Endothelial cell of umbilical vein (primary cell): Measurements from ENCODE around the gene KRT23. TPM values are rescaled to one million over a fixed set of nuclear protein-coding genes. Genes with fewer than 3 reads are reported as not detected.

Source experiments
- BruUV-seq: library from RNA; stranded (reverse); fragments of 400-500 nt; replicated peaks from 2 replicates; lab custom pipeline; 2021; lab: Mats Ljungman, UMichigan
- CTCF ChIA-PET: fragments of 300-600, 350-600 bp; sonication (Branson Sonifier 250); formaldehyde crosslinking; loops from one replicate; lab custom pipeline; 2021; ENCODE audit warnings: antibody characterized with exemption, inconsistent platforms; lab: Charles Lee
- POLR2A ChIA-PET: fragments of 300-600, 350-600 bp; sonication (Branson Sonifier 250); formaldehyde crosslinking; loops from one replicate; lab custom pipeline; 2021; ENCODE audit warnings: antibody characterized with exemption, inconsistent platforms; lab: Charles Lee
- DNase-seq: peaks from one replicate; pipeline ENCODE4 v3.0.0-alpha.2; 2011; ENCODE audit warnings: low read depth, low spot score
- FAIRE-seq: peaks from 2 replicates; lab custom pipeline; 2011; peaks lifted over from hg19 to GRCh38; lab: Jason Lieb, UNC
- H2AFZ ChIP-seq: 2 replicates; pipeline ENCODE4 v1.6.0; 2012; ENCODE audit warnings: low read depth, low read length, control low read depth, inconsistent platforms
- H3K27ac ChIP-seq: 2 replicates; pipeline ENCODE4 v1.5.1; 2011; ENCODE audit warnings: low read depth, mild to moderate bottlenecking, control low read depth, low read length, moderate library complexity; ENCODE audit not compliant: insufficient read depth
- H3K27me3 ChIP-seq, 2 experiments: 2 replicates each; pipeline versions ENCODE4 v1.6.0 to v1.6.1; 2011; ENCODE audit warnings: low read length in 2 of 2, mixed read lengths in 1 of 2; ENCODE audit not compliant: control insufficient read depth in 2 of 2, insufficient read depth in 2 of 2
- H3K36me3 ChIP-seq, 2 experiments: 2 replicates in 1 of 2; 3 replicates in 1 of 2; pipeline ENCODE4 v1.5.1; 2011; ENCODE audit warnings: low read length in 2 of 2, mild to moderate bottlenecking in 1 of 2, moderate library complexity in 1 of 2; ENCODE audit not compliant: control insufficient read depth in 2 of 2, insufficient read depth in 2 of 2; ENCODE audit errors: extremely low read depth in 1 of 2
- H3K4me1 ChIP-seq: 3 replicates; pipeline ENCODE4 v1.5.1; 2011; ENCODE audit warnings: mild to moderate bottlenecking, low read length; ENCODE audit not compliant: control insufficient read depth, insufficient read depth; ENCODE audit errors: extremely low read depth
- H3K4me2 ChIP-seq: 2 replicates; pipeline ENCODE4 v1.6.1; 2011; ENCODE audit warnings: low read length, control low read depth, mixed read lengths; ENCODE audit not compliant: insufficient read depth
- H3K4me3 ChIP-seq, 3 experiments: fragments of 200-600 bp in 1 of 3; sonication (generic), shearing (Covaris generic) in 1 of 3; replicated peaks in 1 of 3; 2 replicates each; pipeline ENCODE4 v1.5.1; 2011 to 2016; ENCODE audit warnings: control low read depth in 3 of 3, low read length in 3 of 3, mild to moderate bottlenecking in 2 of 3, inconsistent platforms in 1 of 3, low read depth in 1 of 3, moderate library complexity in 1 of 3; ENCODE audit not compliant: insufficient read depth in 1 of 3
- H3K79me2 ChIP-seq: 2 replicates; pipeline ENCODE4 v1.6.0; 2012; ENCODE audit warnings: low read length, inconsistent platforms; ENCODE audit not compliant: control insufficient read depth, insufficient read depth
- H3K9ac ChIP-seq: replicated peaks from 2 replicates; pipeline ENCODE3; 2011; ENCODE audit warnings: low read length, control low read depth; ENCODE audit not compliant: insufficient read depth; ENCODE audit errors: extremely low read depth
- H3K9me1 ChIP-seq: replicated peaks from 3 replicates; pipeline ENCODE4 v1.6.0; 2011; ENCODE audit warnings: mild to moderate bottlenecking, low read length; ENCODE audit not compliant: control insufficient read depth, insufficient read depth; ENCODE audit errors: extremely low read depth
- H3K9me3 ChIP-seq: replicated peaks from 2 replicates; pipeline ENCODE4 v1.5.1; 2012; ENCODE audit warnings: low read length, inconsistent platforms; ENCODE audit not compliant: control insufficient read depth, insufficient read depth
- H4K20me1 ChIP-seq: replicated peaks from 2 replicates; pipeline ENCODE3; 2011; ENCODE audit warnings: mild to moderate bottlenecking, low read length; ENCODE audit not compliant: control insufficient read depth, insufficient read depth; ENCODE audit errors: extremely low read depth
- CTCF ChIP-seq, 2 donors: IDR thresholded peaks; 1 replicate in 1 of 2; 2 replicates in 1 of 2; pipeline ENCODE4 v1.5.1; 2011; ENCODE audit warnings: low read length in 2 of 2, mild to moderate bottlenecking in 2 of 2, moderate library complexity in 2 of 2, control low read depth in 1 of 2, inconsistent platforms in 1 of 2, low read depth in 1 of 2; ENCODE audit not compliant: insufficient read depth in 1 of 2; ENCODE audit errors: extremely low read depth in 1 of 2
- EZH2 ChIP-seq: IDR thresholded peaks from 2 replicates; pipeline ENCODE4 v1.6.1; 2012; ENCODE audit warnings: borderline replicate concordance, low read depth, mild to moderate bottlenecking, moderate library complexity, low read length, inconsistent platforms; ENCODE audit not compliant: severe bottlenecking
- FOS ChIP-seq: IDR thresholded peaks from 2 replicates; pipeline ENCODE4 v1.6.1; 2011; ENCODE audit warnings: mild to moderate bottlenecking, low read length, moderate library complexity, borderline replicate concordance; ENCODE audit not compliant: insufficient read depth
- GATA2 ChIP-seq: IDR thresholded peaks from 2 replicates; pipeline ENCODE4 v1.7.0; 2011; ENCODE audit warnings: low read depth, mild to moderate bottlenecking, moderate library complexity, mixed read lengths, low read length; ENCODE audit not compliant: insufficient read length, insufficient read depth
- JUN ChIP-seq: IDR thresholded peaks from 2 replicates; pipeline ENCODE4 v1.6.1; 2011; ENCODE audit warnings: borderline replicate concordance, low read depth; ENCODE audit not compliant: insufficient read length, insufficient read depth
- MYC ChIP-seq: IDR thresholded peaks from one replicate; pipeline ENCODE4 v1.6.1; 2011; ENCODE audit warnings: mild to moderate bottlenecking, low read depth, low read length
- POLR2A ChIP-seq: IDR thresholded peaks from 2 replicates; pipeline ENCODE4 v1.6.1; 2012; ENCODE audit warnings: low read depth, mild to moderate bottlenecking, control low read depth, low read length
- dilution Hi-C: fragments of 300-500 bp; cut with MboI; formaldehyde crosslinking; loops from one replicate; pipeline ENCODE4 v1.15.0; 2019; ENCODE audit warnings: low sequenced_read_pairs; ENCODE audit not compliant: extremely low pct_ligation_motif_present
- intact Hi-C: fragments of 100-400 bp; cut with micrococcal nuclease; formaldehyde crosslinking; loops from one replicate; pipeline ENCODE4 v1.10.0; 2022
- polyA plus RNA-seq, 4 experiments: library from polyadenylated mRNA; depleted of rRNA in 3 of 4; stranded (reverse) in 3 of 4; unstranded in 1 of 4; fragments of >200 nt; gene quantifications; 2 replicates each; pipeline versions ENCODE4 v1.2.1 to v1.2.3, GENCODE V29; 2011 to 2012; ENCODE audit warnings: missing spikeins in 1 of 4
- total RNA-seq: library from RNA; stranded (reverse); gene quantifications from 2 replicates; pipeline ENCODE4 v1.2.3, GENCODE V29; 2021

The KRT23 gene
- total and polyA plus RNA-seq, 2 donors (not counting 3 experiments of a cell fraction or from before 2014, with no cell fraction given) = not detected

- H3K4me2 ChIP-seq = no peak overlapping the region
- H3K27me3 ChIP-seq = peaks cover 0 to 8% of the 10 kb centered on the region in 2 experiments
These were observed 43.7 kb upstream of the KRT23 start for GRCh38 chr17:40981115-40981514.

More at GRCh38 chr17:40981115-40981514, 43.7 kb upstream of the KRT23 start:
- Histone ChIP-seq H3K9ac (no peak overlapping the region), H2AFZ (no peak overlapping the region), H3K4me3 (no peak overlapping the region), H3K79me2 (no peaks in the 10 kb centered on the region), H3K4me1 (no peaks in the 10 kb centered on the region), H3K9me3 (no peaks in the 10 kb centered on the region), H3K27ac (no peak overlapping the region), H3K9me1 (no peaks in the 10 kb centered on the region), H3K36me3 (no peaks in the 10 kb centered on the region), H4K20me1 (no peaks in the 10 kb centered on the region)
- dilution Hi-C loops = no loop called here
- no TSS peak for BruUV-seq
- CTCF ChIA-PET = interaction anchor here (1.0 to 1.2 kb wide), 2 partner anchors 9 to 567 kb away, joined by 3 to 4 read pairs; no protein-coding TSS in a partner anchor
- DNase-seq (no peak), FAIRE-seq (no peak)
- intact Hi-C loops = no loop called here
- POLR2A ChIA-PET = no interaction called here
- TF ChIP-seq JUN = no peak
- TF ChIP-seq GATA2 = no peak
- no peak for TF ChIP-seq MYC
- TF ChIP-seq CTCF (IDR thresholded peaks at IDR 0.05; ENCODE audit: extremely low read depth in 1 of 2, insufficient read depth in 1 of 2, low read depth in 1 of 2, low read length in 2 of 2) = no peak
- TF ChIP-seq EZH2 = no peak
- no peak for TF ChIP-seq POLR2A
- no peak for TF ChIP-seq FOS
